SU-DHL-6 (cell line): ENCODE results near the gene PLD5.

Experiments used
- EZH2phosphoT487 ChIP-seq: fragments of 200-600 bp; sonication (generic), shearing (Covaris generic); conservative IDR thresholded peaks from 2 replicates; pipeline ENCODE4 v1.6.1; 2018; ENCODE audit warnings: mild to moderate bottlenecking, antibody characterized with exemption, low read length, moderate library complexity, mixed read lengths
- TF ChIP-seq, protein P1 (sequence below): fragments of 200-600 bp; sonication (generic); IDR thresholded peaks from one replicate; pipeline ENCODE4 v1.5.1; 2017; ENCODE audit warnings: antibody characterized with exemption, mild to moderate bottlenecking, low read length, moderate library complexity; ENCODE audit not compliant: insufficient read depth, poor library complexity, severe bottlenecking

DNA sequence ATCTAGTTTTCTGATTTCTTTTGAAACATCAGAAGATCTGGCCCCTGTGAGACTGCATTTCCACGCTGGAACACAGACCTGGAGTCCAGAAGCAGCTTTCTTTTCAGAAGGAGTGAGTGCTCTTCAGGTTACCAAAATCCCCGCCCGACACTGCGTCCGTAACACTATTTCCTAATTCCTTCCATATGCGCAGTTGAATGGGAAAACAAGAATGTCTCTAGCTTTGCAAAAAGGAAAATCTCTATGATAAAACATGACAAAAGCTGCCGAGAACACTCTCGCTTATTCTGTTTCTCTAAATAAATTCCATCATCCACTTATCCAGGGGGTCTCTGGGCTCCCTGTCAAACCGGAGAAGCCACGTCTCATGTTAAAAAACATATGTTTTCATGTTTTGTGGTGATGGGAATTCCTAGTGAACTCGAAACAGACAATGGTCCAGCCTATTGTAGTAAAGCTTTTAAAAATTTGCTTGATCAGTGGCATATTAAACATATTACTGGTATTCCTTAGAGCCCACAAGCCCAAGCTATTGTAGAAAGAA is 67.7 kb downstream of the PLD5 start:
- TF ChIP-seq, protein P1, sequence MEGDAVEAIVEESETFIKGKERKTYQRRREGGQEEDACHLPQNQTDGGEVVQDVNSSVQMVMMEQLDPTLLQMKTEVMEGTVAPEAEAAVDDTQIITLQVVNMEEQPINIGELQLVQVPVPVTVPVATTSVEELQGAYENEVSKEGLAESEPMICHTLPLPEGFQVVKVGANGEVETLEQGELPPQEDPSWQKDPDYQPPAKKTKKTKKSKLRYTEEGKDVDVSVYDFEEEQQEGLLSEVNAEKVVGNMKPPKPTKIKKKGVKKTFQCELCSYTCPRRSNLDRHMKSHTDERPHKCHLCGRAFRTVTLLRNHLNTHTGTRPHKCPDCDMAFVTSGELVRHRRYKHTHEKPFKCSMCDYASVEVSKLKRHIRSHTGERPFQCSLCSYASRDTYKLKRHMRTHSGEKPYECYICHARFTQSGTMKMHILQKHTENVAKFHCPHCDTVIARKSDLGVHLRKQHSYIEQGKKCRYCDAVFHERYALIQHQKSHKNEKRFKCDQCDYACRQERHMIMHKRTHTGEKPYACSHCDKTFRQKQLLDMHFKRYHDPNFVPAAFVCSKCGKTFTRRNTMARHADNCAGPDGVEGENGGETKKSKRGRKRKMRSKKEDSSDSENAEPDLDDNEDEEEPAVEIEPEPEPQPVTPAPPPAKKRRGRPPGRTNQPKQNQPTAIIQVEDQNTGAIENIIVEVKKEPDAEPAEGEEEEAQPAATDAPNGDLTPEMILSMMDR: no peak
- no peak for TF ChIP-seq EZH2phosphoT487
